ENCODE data around the gene NAT8L.

DNA sequence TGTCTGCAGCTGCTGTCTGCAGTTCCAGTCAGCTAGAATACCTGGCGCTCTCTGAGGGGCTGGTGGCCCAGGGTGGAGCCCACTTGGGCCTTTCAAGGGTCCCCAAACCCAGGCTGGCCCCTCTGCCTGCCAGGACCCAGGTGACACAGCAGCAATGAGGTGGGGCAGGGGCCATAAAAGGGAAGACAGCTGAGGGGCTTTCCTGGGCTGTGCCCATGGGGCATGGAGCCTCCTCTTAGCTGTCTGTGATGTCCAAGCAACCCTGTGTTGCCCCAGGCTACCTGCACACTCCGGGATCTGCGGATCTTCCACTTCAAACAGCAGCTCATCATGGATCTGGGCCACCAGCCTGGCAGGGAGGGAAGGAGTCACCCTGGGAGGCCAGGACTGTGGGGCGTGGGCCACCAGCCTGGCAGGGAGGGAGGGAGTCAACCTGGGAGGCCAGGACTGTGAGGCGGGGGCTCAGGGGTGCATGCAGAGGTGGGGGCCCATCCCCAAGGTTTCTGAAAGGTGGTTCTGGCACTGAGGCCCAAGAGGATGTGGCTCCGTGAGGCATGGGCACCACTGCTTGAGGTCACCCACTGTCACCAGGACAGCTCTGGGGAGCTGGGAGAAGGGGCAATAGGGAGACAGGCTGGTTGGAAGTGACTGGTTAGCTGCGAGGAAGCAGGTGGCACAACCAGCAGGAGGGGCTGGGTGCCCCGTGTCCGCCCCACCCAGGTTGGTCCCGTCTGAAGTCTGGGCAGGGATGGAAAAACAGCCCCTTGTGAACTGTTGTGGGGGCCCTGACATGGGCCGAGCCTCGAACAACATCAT is 16.3 kb downstream of the NAT8L start:
- TF ChIP-seq STAT5B (CRISPR knock-in tag; IDR thresholded peaks at IDR 0.05): no peak
- TF ChIP-seq CEBPB (IDR thresholded peaks at IDR 0.05; ENCODE audit: borderline replicate concordance, low read depth, low read length): no peak
- no peak for TF ChIP-seq POLR2A (IDR thresholded peaks at IDR 0.05; ENCODE audit: insufficient read depth in 1 of 2, low read depth in 2 of 2, low read length in 2 of 2)
- TF ChIP-seq ZFP41 (CRISPR knock-in tag; IDR thresholded peaks at IDR 0.05; ENCODE audit: borderline replicate concordance): no peak
- TF ChIP-seq, protein P1, sequence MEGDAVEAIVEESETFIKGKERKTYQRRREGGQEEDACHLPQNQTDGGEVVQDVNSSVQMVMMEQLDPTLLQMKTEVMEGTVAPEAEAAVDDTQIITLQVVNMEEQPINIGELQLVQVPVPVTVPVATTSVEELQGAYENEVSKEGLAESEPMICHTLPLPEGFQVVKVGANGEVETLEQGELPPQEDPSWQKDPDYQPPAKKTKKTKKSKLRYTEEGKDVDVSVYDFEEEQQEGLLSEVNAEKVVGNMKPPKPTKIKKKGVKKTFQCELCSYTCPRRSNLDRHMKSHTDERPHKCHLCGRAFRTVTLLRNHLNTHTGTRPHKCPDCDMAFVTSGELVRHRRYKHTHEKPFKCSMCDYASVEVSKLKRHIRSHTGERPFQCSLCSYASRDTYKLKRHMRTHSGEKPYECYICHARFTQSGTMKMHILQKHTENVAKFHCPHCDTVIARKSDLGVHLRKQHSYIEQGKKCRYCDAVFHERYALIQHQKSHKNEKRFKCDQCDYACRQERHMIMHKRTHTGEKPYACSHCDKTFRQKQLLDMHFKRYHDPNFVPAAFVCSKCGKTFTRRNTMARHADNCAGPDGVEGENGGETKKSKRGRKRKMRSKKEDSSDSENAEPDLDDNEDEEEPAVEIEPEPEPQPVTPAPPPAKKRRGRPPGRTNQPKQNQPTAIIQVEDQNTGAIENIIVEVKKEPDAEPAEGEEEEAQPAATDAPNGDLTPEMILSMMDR (CRISPR knock-in tag; IDR thresholded peaks at IDR 0.05): no peak
- TF ChIP-seq ZNF30 (CRISPR knock-in tag; IDR thresholded peaks at IDR 0.05): no peak
- TF ChIP-seq SNRNP70 (IDR thresholded peaks at IDR 0.05; ENCODE audit: low read depth, low read length): no peak
- TF ChIP-seq, protein P2, sequence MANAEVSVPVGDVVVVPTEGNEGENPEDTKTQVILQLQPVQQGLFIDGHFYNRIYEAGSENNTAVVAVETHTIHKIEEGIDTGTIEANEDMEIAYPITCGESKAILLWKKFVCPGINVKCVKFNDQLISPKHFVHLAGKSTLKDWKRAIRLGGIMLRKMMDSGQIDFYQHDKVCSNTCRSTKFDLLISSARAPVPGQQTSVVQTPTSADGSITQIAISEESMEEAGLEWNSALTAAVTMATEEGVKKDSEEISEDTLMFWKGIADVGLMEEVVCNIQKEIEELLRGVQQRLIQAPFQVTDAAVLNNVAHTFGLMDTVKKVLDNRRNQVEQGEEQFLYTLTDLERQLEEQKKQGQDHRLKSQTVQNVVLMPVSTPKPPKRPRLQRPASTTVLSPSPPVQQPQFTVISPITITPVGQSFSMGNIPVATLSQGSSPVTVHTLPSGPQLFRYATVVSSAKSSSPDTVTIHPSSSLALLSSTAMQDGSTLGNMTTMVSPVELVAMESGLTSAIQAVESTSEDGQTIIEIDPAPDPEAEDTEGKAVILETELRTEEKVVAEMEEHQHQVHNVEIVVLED (CRISPR knock-in tag; IDR thresholded peaks at IDR 0.05; ENCODE audit: borderline replicate concordance): no peak
- no peak for TF ChIP-seq NFRKB (IDR thresholded peaks at IDR 0.05)
- TF ChIP-seq TCF12 (IDR thresholded peaks at IDR 0.05): no peak
- no peak for TF ChIP-seq TCF12 (CRISPR knock-in tag; IDR thresholded peaks at IDR 0.05)
- TF ChIP-seq, protein P3, sequence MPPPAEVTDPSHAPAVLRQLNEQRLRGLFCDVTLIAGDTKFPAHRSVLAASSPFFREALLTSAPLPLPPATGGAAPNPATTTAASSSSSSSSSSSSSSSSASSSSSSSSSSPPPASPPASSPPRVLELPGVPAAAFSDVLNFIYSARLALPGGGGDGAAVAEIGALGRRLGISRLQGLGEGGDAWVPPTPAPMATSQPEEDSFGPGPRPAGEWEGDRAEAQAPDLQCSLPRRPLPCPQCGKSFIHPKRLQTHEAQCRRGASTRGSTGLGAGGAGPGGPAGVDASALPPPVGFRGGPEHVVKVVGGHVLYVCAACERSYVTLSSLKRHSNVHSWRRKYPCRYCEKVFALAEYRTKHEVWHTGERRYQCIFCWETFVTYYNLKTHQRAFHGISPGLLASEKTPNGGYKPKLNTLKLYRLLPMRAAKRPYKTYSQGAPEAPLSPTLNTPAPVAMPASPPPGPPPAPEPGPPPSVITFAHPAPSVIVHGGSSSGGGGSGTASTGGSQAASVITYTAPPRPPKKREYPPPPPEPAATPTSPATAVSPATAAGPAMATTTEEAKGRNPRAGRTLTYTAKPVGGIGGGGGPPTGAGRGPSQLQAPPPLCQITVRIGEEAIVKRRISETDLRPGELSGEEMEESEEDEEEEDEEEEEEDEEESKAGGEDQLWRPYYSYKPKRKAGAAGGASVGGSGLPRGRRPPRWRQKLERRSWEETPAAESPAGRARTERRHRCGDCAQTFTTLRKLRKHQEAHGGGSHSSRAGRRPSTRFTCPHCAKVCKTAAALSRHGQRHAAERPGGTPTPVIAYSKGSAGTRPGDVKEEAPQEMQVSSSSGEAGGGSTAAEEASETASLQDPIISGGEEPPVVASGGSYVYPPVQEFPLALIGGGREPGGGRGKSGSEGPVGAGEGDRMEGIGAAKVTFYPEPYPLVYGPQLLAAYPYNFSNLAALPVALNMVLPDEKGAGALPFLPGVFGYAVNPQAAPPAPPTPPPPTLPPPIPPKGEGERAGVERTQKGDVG (CRISPR knock-in tag; IDR thresholded peaks at IDR 0.05; ENCODE audit: borderline replicate concordance): no peak
- no peak for TF ChIP-seq ZNF577 (CRISPR knock-in tag; IDR thresholded peaks at IDR 0.05; ENCODE audit: borderline replicate concordance, low read depth)
